GM19463 (cell line): ENCODE measurements around the gene TRIP12.
"Not testable (repeated sequence)": the region's sequence is repeated elsewhere in the genome, so short reads cannot be mapped to it uniquely, and the experiment has no call there.

ENCODE experiments used
- ATAC-seq: cut with Tn5 transposase; IDR thresholded peaks from one replicate; pipeline ENCODE4 v1.9.1; 2021; ENCODE audit warnings: mild to moderate bottlenecking, moderate library complexity; ENCODE audit not compliant: unreplicated experiment

TRIP12 gene

DNA sequence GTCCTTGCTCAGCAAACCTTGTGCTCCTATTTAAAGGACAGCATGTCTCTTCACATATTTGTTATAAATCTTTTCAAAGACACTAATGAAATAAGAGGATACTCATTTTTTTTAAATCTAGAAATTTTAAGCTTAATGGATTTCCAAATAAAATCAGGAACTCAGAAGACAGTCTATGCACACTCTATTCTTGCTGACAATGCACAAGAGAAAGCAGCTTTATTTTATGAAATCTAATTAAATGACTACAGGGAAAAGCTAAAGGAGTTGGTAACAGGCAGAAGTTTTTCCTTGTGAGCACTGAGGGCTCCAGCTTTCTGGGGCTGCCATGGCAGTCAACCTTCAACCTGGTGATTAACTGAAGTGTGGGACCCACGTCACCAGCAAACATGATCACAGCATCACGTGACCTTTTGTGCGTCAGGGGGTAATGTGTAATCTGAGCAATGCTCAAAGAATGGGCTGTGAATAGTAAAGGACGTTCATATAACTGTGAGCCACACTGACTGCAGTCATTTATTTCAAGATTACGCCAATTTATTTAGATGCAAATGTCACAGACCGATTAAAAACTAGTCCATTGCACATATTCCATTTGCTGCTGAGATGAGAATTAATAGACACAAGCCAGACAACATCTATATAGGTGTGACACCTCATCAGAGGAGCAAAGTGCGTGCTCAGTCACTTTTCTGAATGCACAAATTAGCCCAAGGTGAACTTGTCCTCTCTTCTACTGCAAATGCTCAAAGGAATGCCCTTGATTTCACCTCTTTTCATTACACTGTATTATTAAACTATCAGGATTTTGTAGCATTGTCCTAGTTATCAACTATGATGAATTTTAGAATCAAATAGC lies 195.9 kb downstream of the TRIP12 start:
- ATAC-seq: no peak

DNA sequence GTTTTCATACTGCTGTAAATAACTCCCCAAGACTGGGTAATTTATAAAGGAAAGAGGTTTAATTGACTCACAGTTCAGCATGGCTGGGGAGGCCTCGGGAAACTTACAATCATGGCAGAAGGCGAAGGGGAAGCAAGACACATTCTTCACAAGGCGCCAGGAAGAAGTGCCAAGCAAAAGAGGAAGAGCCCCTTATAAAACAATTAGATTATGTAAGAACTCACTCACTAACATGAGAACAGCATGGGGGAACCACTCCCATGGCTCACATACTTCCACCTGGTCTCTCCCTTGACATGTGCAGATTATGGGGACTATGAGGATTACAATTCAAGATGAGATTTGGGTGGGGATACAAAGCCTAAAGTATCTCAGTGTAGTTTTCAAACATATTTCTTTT lies 198.6 kb downstream of the TRIP12 start:
- not testable (repeated sequence) for ATAC-seq

DNA sequence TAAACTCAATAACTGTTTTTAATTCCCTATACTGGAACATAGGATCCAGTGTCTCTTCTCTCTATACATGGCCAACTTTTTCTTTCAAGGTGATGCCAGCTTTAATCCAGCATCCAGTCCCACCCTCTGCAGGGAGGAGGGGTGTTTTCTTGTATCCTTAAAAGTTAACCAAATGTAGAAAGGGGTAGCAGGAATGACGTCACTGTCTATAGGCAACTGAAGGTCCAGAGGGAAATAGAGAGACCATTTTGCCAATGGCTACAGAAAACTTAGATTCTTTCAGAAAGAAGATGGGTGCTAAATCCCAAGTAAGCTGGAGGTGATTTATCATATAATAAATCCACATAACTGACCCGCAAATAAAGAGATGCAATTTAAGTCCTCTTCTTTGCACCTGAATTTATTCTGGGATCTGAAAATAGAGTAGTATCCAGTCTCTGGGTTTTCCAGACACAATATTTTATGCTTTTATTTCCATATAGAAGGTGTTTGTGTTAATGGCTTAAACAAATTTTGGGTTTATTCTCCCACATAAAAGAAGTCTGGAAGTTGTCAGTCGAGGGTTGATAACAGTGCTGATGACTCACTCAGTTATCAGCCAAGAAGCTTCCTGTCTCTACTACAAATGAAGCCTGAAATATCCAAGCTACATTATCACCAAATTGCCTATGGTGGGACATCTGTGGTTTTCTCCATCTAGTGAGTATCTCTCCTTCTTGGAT lies 201.7 kb downstream of the TRIP12 start:
- no peak for ATAC-seq

DNA sequence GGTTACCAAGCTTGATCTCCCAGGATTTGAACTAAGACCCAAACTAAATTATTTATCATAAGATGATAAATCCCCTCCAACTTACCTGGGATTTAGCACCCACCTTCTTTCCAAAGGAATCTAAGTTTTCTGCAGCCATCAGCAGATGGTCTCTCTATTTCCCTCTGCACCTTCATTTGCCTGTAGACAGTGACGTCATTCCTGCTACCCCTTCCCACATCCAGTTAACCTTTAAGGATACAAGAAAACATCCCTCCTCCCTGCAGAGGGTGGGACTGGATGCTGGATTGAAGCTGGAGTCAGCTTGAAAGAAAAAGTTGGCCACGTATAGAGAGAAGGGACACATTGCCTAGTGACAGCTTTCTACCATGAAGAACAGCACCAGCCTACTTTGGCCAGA lies 203.8 kb downstream of the TRIP12 start:
- ATAC-seq: no peak

DNA sequence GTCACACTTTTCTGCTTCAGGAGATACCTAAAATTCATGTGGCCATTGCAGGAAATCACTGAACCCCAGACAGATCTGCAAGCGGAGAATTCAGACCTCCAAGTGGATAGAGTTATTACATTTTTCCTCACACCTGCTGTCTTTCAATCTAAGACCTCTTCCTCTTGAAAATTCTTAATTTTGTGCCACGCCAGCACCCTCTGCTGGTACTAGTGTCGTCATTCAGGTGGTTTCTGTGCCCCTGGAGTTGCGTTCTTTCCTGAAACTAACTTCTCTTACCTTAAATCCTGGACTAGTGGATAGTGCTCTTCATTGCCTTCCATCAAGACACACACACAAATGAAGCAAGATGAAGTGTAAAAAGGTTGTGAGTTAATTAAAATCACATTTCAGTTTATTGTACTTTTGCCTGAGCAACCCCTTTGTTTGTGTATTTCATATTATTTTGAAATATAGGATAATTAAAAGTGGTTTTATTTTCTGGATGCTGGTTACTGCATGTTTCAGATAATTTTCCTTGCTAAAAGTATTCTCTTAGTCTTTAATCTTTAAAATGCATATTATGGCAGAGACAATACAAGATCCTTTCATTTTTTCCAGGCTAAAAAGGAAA lies 205.8 kb downstream of the TRIP12 start:
- ATAC-seq: no peak

DNA sequence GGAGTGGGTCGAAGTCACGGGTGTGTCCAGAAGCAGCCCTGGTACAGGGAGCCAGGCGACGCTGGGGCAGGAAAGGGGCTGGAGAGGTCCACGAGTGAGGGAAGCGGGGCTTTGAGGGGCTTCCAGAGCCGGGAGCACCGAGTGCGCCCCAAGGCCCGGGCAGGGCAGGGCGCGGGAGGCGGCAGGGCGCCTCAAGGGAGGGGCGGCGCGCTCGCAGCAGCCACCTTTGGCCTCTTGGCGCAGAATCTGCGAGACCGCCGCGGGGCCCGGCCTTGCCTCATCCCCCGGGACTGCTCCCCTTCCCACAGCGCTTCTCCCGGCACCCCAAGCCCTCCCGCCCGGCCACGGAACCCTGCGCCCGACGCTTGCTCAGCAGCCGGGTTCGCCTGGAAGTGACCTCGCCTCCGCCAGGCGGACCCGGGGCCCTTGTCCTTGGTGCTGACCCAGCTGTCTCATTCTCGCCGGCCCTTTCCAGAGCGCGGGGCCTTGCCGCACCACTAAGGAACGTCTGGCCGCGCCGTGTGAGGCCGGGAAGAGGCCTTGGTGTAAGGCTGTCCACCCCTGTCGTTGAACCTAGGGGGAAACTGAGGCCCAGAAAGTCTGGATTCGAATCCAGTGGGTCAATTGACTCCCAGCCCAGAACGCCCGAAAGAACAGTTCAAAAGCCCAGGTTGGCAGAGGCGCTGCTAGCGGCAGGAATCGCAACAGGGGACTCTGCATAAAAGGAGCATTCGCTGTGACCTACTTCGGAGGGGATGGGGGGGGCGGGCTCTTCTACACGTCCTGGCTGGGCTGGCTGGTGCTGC lies 206.9 kb downstream of the TRIP12 start:
- peak; percentile 17 for ATAC-seq

DNA sequence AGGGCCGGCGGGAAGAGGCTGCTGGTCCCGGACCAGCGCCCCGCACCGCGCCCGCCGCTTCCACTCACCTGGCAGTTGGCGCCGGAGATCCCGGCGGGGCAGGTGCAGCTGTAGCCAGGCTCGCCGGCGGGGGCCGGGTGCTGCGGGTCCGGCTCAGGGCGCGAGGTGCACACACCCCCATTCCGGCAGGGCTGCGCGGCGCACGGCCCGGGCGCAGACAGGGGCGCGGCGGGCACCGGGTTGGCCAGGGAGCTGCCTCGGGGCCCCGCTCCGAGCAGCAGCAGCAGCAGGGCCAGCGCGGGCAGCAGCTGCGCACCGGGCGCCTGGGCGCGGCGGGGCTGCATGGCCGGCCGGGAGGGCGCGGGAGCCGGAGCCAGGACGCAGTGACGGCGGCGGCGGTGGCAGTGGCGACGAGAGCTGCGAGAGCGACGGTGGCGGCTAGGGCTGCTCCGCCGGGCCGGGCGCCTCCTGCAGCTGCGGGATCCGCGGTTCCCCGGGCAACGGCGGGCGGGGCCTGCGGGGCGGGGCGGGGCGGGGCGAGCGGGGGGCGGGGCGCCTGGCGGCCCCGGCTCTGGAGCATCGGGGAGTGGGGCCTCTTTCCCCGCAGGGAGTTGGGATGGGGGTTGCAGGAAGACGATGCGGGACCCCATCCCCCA lies 207.6 kb downstream of the TRIP12 start, which contains the start of gene DNER:
Gene DNER (minus strand): TSS at position 476 of the 656 bp plus-strand sequence. CDS start 132 bp downstream, at position 344.
- ATAC-seq: peak; percentile 84
